Chondrocyte (in vitro differentiated cells): ENCODE data around the gene OR4D6. TPM values are rescaled to one million over a fixed set of nuclear protein-coding genes. Genes with fewer than 3 reads are reported as not detected.

Source experiments
- DNase-seq: peaks from one replicate; pipeline ENCODE4 v3.0.0; 2021; ENCODE audit warnings: mixed read lengths, low spot score
- H3K27ac Mint-ChIP-seq: one replicate; pipeline ENCODE4 v1.8.0; 2021; ENCODE audit warnings: mild to moderate bottlenecking, moderate library complexity, mixed read lengths; ENCODE audit not compliant: unreplicated experiment
- H3K27me3 Mint-ChIP-seq: 2 replicates; pipeline ENCODE4 v1.8.0; 2021; ENCODE audit warnings: low read depth, mixed read lengths
- H3K36me3 Mint-ChIP-seq: 2 replicates; pipeline ENCODE4 v1.8.0; 2021; ENCODE audit warnings: low read depth, mixed read lengths
- H3K4me1 Mint-ChIP-seq: 2 replicates; pipeline ENCODE4 v1.8.0; 2021; ENCODE audit warnings: low read depth, mild to moderate bottlenecking, mixed read lengths
- H3K4me3 Mint-ChIP-seq: one replicate; pipeline ENCODE4 v1.8.0; 2021; ENCODE audit warnings: mild to moderate bottlenecking, moderate library complexity, mixed read lengths; ENCODE audit not compliant: unreplicated experiment
- H3K9me3 Mint-ChIP-seq: 2 replicates; pipeline ENCODE4 v1.8.0; 2021; ENCODE audit warnings: low read depth, mixed read lengths
- CTCF ChIP-seq: fragments of 200-600 bp; sonication (generic); IDR thresholded peaks from 2 replicates; pipeline ENCODE4 v1.5.0; 2021; ENCODE audit warnings: antibody characterized with exemption, mild to moderate bottlenecking, moderate library complexity
- long read RNA-seq: library from polyadenylated mRNA; stranded (forward); transcript quantifications from one replicate; pipeline ENCODE4 v2.0.0, GENCODE V29; 2021
- total RNA-seq: library from RNA; stranded (reverse); gene quantifications from 3 replicates; pipeline ENCODE4 v1.2.1, GENCODE V29; 2021

Gene OR4D6
- total RNA-seq = not detected in 3 replicates
- long read RNA-seq = 0 reads

- no peaks in the 10 kb centered on the region for H3K9me3 Mint-ChIP-seq
- peaks cover 8% of the 10 kb centered on the region for H3K27me3 Mint-ChIP-seq
- H3K27ac Mint-ChIP-seq = no peak within 1 kb of the TSS
- DNase-seq = no peak
- no peak within 1 kb of the TSS for H3K4me3 Mint-ChIP-seq
- no peak for TF ChIP-seq CTCF
- no peaks in the 10 kb centered on the region for H3K4me1 Mint-ChIP-seq
- no peaks in the 10 kb centered on the region for H3K36me3 Mint-ChIP-seq
Measured at GRCh38 chr11:59456661-59457060, at the start of gene OR4D6. Gene OR4D6 (plus strand): TSS chr11:59456961. CDS start chr11:59456961, 0 bp downstream.

- DNase-seq = no peak
- no peak for TF ChIP-seq CTCF
- H3K4me3 Mint-ChIP-seq = no peak overlapping the region
- no peaks in the 10 kb centered on the region for H3K4me1 Mint-ChIP-seq
- H3K36me3 Mint-ChIP-seq = no peaks in the 10 kb centered on the region
- H3K27me3 Mint-ChIP-seq = peaks cover 10% of the 10 kb centered on the region
- H3K9me3 Mint-ChIP-seq = peaks cover 21% of the 10 kb centered on the region
- H3K27ac Mint-ChIP-seq = no peak overlapping the region
Measured at GRCh38 chr11:59413646-59414045, 43.1 kb upstream of the OR4D6 start.

- Mint-ChIP-seq H3K27me3 (peaks cover 12% of the 10 kb centered on the region), H3K4me1 (no peaks in the 10 kb centered on the region), H3K9me3 (peaks cover 10% of the 10 kb centered on the region), H3K36me3 (no peaks in the 10 kb centered on the region), H3K27ac (no peak overlapping the region), H3K4me3 (no peak overlapping the region)
- TF ChIP-seq CTCF = no peak
- no peak for DNase-seq
Measured at GRCh38 chr11:59415111-59415510, 41.6 kb upstream of the OR4D6 start.

GRCh38 chr11:59416613-59417012, 40.1 kb upstream of the OR4D6 start:
- no peak overlapping the region for H3K4me3 Mint-ChIP-seq
- H3K27ac Mint-ChIP-seq = no peak overlapping the region
- H3K9me3 Mint-ChIP-seq = no peaks in the 10 kb centered on the region
- no peaks in the 10 kb centered on the region for H3K36me3 Mint-ChIP-seq
- DNase-seq = no peak
- H3K27me3 Mint-ChIP-seq = peaks cover 12% of the 10 kb centered on the region
- TF ChIP-seq CTCF = no peak
- H3K4me1 Mint-ChIP-seq = no peaks in the 10 kb centered on the region

GRCh38 chr11:59417023-59417422, 39.7 kb upstream of the OR4D6 start:
- DNase-seq = no peak
- no peaks in the 10 kb centered on the region for H3K36me3 Mint-ChIP-seq
- H3K4me1 Mint-ChIP-seq = no peaks in the 10 kb centered on the region
- H3K27me3 Mint-ChIP-seq = peaks cover 12% of the 10 kb centered on the region
- no peak for TF ChIP-seq CTCF
- no peak overlapping the region for H3K4me3 Mint-ChIP-seq
- H3K27ac Mint-ChIP-seq = no peak overlapping the region
- no peaks in the 10 kb centered on the region for H3K9me3 Mint-ChIP-seq
